AG10803 (cell line): ENCODE results near the gene CNTN1.

Experiments used
- DNase-seq: peaks from one replicate; pipeline ENCODE4 v3.0.0; 2010; ENCODE audit warnings: low read depth
- H3K4me3 ChIP-seq: 2 replicates; pipeline ENCODE4 v1.5.1; 2011; ENCODE audit warnings: mild to moderate bottlenecking, low read length, control low read depth
- TF ChIP-seq, protein P1 (sequence below): conservative IDR thresholded peaks from 2 replicates; pipeline ENCODE4 v1.5.1; 2011; ENCODE audit warnings: mild to moderate bottlenecking, low read length, control low read depth, inconsistent platforms

CNTN1 gene

DNA sequence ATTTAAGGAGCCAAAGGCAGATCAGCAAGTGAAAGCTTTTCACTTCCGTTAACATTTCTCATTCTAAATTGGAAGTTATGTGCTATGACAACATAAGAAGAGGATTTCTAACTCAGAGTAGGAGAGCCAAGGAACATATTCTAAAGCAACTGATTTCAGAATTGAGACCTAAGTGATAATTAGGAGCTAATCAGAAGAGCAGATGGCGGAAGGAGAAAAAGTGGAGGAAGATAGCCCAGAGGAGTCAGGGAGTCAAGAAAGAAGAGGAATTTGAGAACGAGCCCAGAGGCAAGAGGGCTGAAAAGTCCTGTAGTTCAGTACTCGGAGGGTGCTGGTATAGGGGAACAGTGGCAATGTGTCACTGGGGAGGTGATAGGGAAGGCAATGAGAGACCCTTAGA is 162.4 kb downstream of the CNTN1 start:
- H3K4me3 ChIP-seq: no peak overlapping the region
- TF ChIP-seq, protein P1, sequence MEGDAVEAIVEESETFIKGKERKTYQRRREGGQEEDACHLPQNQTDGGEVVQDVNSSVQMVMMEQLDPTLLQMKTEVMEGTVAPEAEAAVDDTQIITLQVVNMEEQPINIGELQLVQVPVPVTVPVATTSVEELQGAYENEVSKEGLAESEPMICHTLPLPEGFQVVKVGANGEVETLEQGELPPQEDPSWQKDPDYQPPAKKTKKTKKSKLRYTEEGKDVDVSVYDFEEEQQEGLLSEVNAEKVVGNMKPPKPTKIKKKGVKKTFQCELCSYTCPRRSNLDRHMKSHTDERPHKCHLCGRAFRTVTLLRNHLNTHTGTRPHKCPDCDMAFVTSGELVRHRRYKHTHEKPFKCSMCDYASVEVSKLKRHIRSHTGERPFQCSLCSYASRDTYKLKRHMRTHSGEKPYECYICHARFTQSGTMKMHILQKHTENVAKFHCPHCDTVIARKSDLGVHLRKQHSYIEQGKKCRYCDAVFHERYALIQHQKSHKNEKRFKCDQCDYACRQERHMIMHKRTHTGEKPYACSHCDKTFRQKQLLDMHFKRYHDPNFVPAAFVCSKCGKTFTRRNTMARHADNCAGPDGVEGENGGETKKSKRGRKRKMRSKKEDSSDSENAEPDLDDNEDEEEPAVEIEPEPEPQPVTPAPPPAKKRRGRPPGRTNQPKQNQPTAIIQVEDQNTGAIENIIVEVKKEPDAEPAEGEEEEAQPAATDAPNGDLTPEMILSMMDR: no peak
- no peak for DNase-seq

GRCh38 chr12:40864891-40865290 is 172.7 kb downstream of the CNTN1 start:
- DNase-seq: no peak

GRCh38 chr12:40870981-40871380 is 178.7 kb downstream of the CNTN1 start:
- no peak for DNase-seq
- TF ChIP-seq, protein P1: no peak
- no peak overlapping the region for H3K4me3 ChIP-seq

More at GRCh38 chr12:40864891-40865290, 172.7 kb downstream of the CNTN1 start:
- TF ChIP-seq, protein P1: no peak
- H3K4me3 ChIP-seq: no peak overlapping the region

GRCh38 chr12:40874868-40875267 is 182.6 kb downstream of the CNTN1 start:
- TF ChIP-seq, protein P1: no peak
- no peak overlapping the region for H3K4me3 ChIP-seq
- no peak for DNase-seq

DNA sequence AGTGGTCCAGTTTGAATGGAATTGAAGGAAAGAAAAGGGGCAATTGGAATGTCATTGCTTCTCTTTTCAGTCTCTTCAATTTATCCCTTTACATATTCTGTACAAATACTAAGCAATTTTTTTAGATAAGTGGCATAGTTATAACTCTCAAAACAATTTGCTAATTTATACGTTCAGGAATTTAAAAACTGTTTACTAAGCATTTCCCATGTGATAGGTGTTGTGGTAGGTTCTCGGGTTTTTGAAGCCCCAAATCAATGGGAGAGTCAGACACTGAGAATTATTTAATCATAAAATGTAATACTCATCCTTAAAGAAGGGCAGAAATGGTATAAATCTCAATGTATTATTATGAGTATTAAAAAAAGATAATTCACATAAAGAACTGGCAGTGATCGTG is 197.1 kb downstream of the CNTN1 start:
- no peak for DNase-seq
- H3K4me3 ChIP-seq: no peak overlapping the region
- TF ChIP-seq, protein P1: no peak

GRCh38 chr12:40892528-40892927 is 200.3 kb downstream of the CNTN1 start:
- DNase-seq: no peak
- TF ChIP-seq, protein P1: no peak

DNA sequence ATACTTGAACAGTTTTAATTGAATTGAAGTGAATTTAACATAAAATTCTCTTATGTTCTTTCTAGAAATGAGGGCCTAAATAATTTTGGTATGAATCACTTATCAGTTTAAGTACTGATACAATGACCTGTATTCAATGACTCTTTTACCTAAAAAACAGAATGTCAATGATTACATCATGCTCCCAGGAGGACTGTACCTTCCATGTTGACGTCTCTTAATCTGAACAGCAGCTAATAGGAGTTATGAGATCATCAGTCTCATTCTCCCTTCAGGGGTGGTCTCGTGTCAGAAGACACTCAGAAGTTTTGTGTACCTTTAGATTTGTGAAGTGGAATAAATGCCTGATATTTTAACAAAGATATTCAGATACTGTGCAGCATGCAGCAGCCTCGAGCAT is 206.3 kb downstream of the CNTN1 start:
- no peak overlapping the region for H3K4me3 ChIP-seq
- TF ChIP-seq, protein P1: no peak
- DNase-seq: no peak

More at GRCh38 chr12:40892528-40892927, 200.3 kb downstream of the CNTN1 start:
- H3K4me3 ChIP-seq: no peak overlapping the region
